Endothelial cell of umbilical vein (primary cell): ENCODE data around the gene PDCD1.

Experiments used
- CTCF ChIP-seq, 2 donors: IDR thresholded peaks; 1 replicate in 1 of 2; 2 replicates in 1 of 2; pipeline ENCODE4 v1.5.1; 2011; ENCODE audit warnings: low read length in 2 of 2, mild to moderate bottlenecking in 2 of 2, moderate library complexity in 2 of 2, control low read depth in 1 of 2, inconsistent platforms in 1 of 2, low read depth in 1 of 2; ENCODE audit not compliant: insufficient read depth in 1 of 2; ENCODE audit errors: extremely low read depth in 1 of 2
- EZH2 ChIP-seq: IDR thresholded peaks from 2 replicates; pipeline ENCODE4 v1.6.1; 2012; ENCODE audit warnings: borderline replicate concordance, low read depth, mild to moderate bottlenecking, moderate library complexity, low read length, inconsistent platforms; ENCODE audit not compliant: severe bottlenecking
- POLR2AphosphoS5 ChIP-seq: IDR thresholded peaks from 2 replicates; pipeline ENCODE4 v1.6.1; 2012; ENCODE audit warnings: low read depth, mild to moderate bottlenecking, control low read depth, low read length, moderate library complexity; ENCODE audit not compliant: insufficient read depth

GRCh38 chr2:241804326-241805229 lies 54.1 kb downstream of the PDCD1 start:
- TF ChIP-seq POLR2AphosphoS5 (no peak), CTCF (IDR thresholded peaks at IDR 0.05; ENCODE audit: extremely low read depth in 1 of 2, insufficient read depth in 1 of 2, low read depth in 1 of 2, low read length in 2 of 2) (no peak), EZH2 (no peak)
